ENCODE data around the gene CEP20. TPM values are rescaled to one million over a fixed set of nuclear protein-coding genes. Genes with fewer than 3 reads are reported as not detected.

CEP20 gene
- total RNA-seq, 4 donors from 2014 or later, result 9.4 to 21.7 (median 20.8) TPM

GRCh38 chr16:15822957-15823356 is 65.4 kb downstream of the CEP20 start:
- in situ Hi-C loops (cut with MboI; ENCODE audit: low pct_ligation_motif_present in 1 of 4, low pct_unique_long_range_greater_than_20kb in 1 of 4, low sequenced_read_pairs in 3 of 4), result no loop called here

GRCh38 chr16:15820837-15821236 is 67.6 kb downstream of the CEP20 start:
- no peak for TF ChIP-seq CTCF (IDR thresholded peaks at IDR 0.05)
- TF ChIP-seq POLR2AphosphoS5 (IDR thresholded peaks at IDR 0.05), result no peak
- TF ChIP-seq POLR2A (IDR thresholded peaks at IDR 0.05), result no peak
- no peak for TF ChIP-seq EP300 (IDR thresholded peaks at IDR 0.05; ENCODE audit: low read depth)
- H3K9me3 ChIP-seq, result peaks cover 0 to 5% of the 10 kb centered on the region in 2 donors
- no peaks in the 10 kb centered on the region for H3K27me3 ChIP-seq
- H3K4me1 ChIP-seq, result peaks cover 0 to 6% (median 0%) of the 10 kb centered on the region in 4 donors
- H3K27ac ChIP-seq, result peak overlapping the region; percentile 27 to 84 (median 49)
- 71 to 80% methylated on average over 3 to 7 of the region's 7 CpGs for WGBS, 2 donors (ENCODE audit: low coverage in 1 of 2)
- DNase-seq, result no peak
- no peaks in the 10 kb centered on the region for H3K36me3 ChIP-seq
- in situ Hi-C loops (cut with MboI; ENCODE audit: low pct_ligation_motif_present in 1 of 4, low pct_unique_long_range_greater_than_20kb in 1 of 4, low sequenced_read_pairs in 3 of 4) (no loop called here), intact Hi-C loops (cut with DNase I; ENCODE audit: low total_unique reads) (no loop called here)
- no peak overlapping the region for H3K4me3 ChIP-seq

More at GRCh38 chr16:15822957-15823356, 65.4 kb downstream of the CEP20 start:
- Histone ChIP-seq H3K27me3 (no peaks in the 10 kb centered on the region), H3K4me1 (peaks cover 0 to 19% (median 6%) of the 10 kb centered on the region in 4 donors), H3K4me3 (no peak overlapping the region), H3K36me3 (no peaks in the 10 kb centered on the region), H3K9me3 (no peaks in the 10 kb centered on the region), H3K27ac (peak overlapping the region; percentile 60 to 92 (median 83))
- TF ChIP-seq CTCF (IDR thresholded peaks at IDR 0.05), result no peak
- no peak for TF ChIP-seq POLR2A (IDR thresholded peaks at IDR 0.05)
- peak in 2 of 3 donors; percentile 51 to 64 for TF ChIP-seq POLR2AphosphoS5 (IDR thresholded peaks at IDR 0.05)
- intact Hi-C loops (cut with DNase I; ENCODE audit: low total_unique reads), result no loop called here
- 82% methylated on average over 17 of the region's 17 CpGs; no CpG with 5 or more reads in 1 of the 2 donors for WGBS, 2 donors (ENCODE audit: low coverage in 1 of 2)
- peak; percentile 44 for DNase-seq

DNA sequence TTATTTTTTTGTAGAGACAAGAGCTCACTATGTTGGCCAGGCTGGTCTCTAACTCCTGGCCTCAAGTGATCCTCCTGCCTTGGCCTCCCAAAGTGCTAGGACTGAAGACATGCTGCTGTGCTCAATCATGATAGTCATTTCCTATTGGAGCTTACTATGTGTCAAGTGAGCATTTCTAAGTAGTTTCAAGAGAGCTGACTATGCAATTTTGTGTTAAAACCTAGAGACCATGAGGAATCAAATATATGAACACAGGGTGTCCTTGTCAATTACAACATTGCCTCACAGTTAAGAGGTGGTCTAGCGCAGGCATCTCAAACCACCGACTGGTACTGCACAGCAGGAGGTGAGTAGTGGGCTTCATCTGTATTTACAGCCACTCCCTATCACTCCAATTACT is 69.4 kb downstream of the CEP20 start:
- Histone ChIP-seq H3K27ac (peak overlapping the region; percentile 19 to 84 (median 64)), H3K4me1 (peaks cover 0 to 6% (median 0%) of the 10 kb centered on the region in 4 donors), H3K27me3 (no peaks in the 10 kb centered on the region), H3K36me3 (no peaks in the 10 kb centered on the region), H3K4me3 (no peak overlapping the region), H3K9me3 (peaks cover 0 to 6% of the 10 kb centered on the region in 2 donors)
- intact Hi-C loops (cut with DNase I; ENCODE audit: low total_unique reads) (no loop called here), in situ Hi-C loops (cut with MboI; ENCODE audit: low pct_ligation_motif_present in 1 of 4, low pct_unique_long_range_greater_than_20kb in 1 of 4, low sequenced_read_pairs in 3 of 4) (no loop called here)
- 87% methylated on average over 2 of the region's 2 CpGs; no CpG with 5 or more reads in 1 of the 2 donors for WGBS, 2 donors (ENCODE audit: low coverage in 1 of 2)
- no peak for DNase-seq
- TF ChIP-seq POLR2AphosphoS5 (IDR thresholded peaks at IDR 0.05), result no peak
- TF ChIP-seq CTCF (IDR thresholded peaks at IDR 0.05), result no peak
- TF ChIP-seq EP300 (IDR thresholded peaks at IDR 0.05; ENCODE audit: low read depth), result no peak

DNA sequence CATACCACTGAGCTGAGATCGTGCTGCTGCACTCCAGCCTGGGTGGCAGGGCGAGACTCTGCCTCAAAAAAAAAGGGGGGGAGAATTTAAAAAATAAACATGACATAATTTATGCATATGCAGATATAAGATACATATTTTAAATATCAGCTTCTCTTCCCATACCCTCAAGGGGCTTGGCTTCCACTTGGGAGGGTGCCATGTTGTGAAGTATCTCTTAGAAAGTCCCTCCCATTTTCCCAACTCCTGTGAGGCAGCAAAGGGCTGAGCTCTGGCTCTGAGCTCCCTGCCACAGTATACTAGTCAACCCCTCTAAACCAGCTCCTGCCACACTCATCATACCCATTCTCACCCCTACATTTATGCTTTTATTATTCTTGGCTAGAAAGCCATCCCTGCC is 71.0 kb downstream of the CEP20 start:
- Histone ChIP-seq H3K9me3 (peaks cover 0 to 6% of the 10 kb centered on the region in 2 donors), H3K4me3 (no peak overlapping the region), H3K27me3 (no peaks in the 10 kb centered on the region), H3K4me1 (peaks cover 0 to 19% (median 0%) of the 10 kb centered on the region in 4 donors), H3K36me3 (no peaks in the 10 kb centered on the region), H3K27ac (peak overlapping the region in 3 of 4 donors; percentile 52 to 84 (median 76))
- no peak for TF ChIP-seq EP300 (IDR thresholded peaks at IDR 0.05; ENCODE audit: low read depth)
- no peak for TF ChIP-seq POLR2A (IDR thresholded peaks at IDR 0.05)
- no peak for TF ChIP-seq CTCF (IDR thresholded peaks at IDR 0.05)
- TF ChIP-seq POLR2AphosphoS5 (IDR thresholded peaks at IDR 0.05), result no peak
- DNase-seq, result no peak
- in situ Hi-C loops (cut with MboI; ENCODE audit: low pct_ligation_motif_present in 1 of 4, low pct_unique_long_range_greater_than_20kb in 1 of 4, low sequenced_read_pairs in 3 of 4), result no loop called here
- intact Hi-C loops (cut with DNase I; ENCODE audit: low total_unique reads), result no loop called here
- WGBS, 2 donors (ENCODE audit: low coverage in 1 of 2), result 35 to 55% methylated on average over 2 of the region's 2 CpGs

Measured in transverse colon (tissue), 4 donors.